HG03342 (cell line): ENCODE measurements around the gene LRRFIP1.

Experiments used
- ATAC-seq: cut with Tn5 transposase; IDR thresholded peaks from one replicate; pipeline ENCODE4 v1.9.1; 2021; ENCODE audit warnings: mild to moderate bottlenecking, moderate library complexity; ENCODE audit not compliant: unreplicated experiment

The LRRFIP1 gene

GRCh38 chr2:237638176-237638575 is 10.8 kb downstream of the LRRFIP1 start:
- ATAC-seq, result no peak

DNA sequence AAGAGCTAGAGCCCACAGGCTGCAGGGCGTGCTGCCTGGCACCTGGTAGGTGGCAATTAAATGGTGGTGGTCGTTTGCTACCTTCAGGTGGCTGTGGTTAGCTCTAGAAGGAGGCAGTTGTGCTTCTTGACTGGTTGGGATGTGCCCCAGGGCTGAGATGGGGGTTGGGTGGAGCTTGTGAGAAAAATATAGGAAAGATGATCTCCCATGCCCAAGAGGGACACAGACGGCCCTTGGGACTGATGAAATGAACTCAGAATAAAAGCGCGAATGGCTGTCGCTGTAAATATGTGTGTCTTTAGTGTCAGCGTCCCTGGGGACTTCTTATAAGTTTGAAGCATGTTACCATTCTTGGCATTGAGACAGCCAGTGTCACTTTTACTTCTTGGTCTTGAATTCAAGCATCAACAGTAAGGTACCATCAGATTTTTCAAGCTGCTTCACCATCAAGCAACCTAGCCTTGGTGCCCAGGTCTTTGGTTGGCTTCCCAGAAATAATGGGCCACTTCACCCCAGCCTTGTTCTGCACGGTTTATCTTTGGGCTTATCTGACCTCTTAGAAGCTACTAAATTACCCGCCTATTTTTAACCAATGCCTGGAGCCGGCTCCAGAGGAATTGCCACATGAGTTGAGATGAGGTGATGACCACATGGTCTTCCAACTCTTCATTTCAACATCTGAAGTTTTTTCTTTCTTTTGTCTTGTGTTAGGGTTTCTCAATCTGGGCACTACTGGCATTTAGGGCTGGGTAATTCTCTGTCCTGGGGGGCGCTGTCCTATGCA is 11.9 kb downstream of the LRRFIP1 start:
- no peak for ATAC-seq

DNA sequence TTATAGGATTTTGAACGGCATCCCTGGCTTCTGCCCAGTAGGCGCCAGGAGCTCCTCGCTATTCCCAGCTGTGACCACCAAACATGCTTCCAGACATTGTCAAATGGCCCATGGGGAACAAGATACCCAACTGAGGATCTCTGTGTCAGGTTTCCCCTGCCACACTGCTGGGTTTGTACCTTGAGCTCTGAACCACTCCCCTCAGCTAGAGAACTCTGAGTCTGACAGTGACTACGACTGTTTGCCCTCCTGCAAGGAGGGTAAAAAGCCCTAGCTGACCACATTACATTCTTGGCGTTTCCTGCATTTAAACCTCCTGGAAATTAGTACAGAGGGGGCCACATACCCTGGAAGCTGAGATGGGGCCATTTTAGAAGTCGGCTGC is 12.4 kb downstream of the LRRFIP1 start:
- no peak for ATAC-seq

DNA sequence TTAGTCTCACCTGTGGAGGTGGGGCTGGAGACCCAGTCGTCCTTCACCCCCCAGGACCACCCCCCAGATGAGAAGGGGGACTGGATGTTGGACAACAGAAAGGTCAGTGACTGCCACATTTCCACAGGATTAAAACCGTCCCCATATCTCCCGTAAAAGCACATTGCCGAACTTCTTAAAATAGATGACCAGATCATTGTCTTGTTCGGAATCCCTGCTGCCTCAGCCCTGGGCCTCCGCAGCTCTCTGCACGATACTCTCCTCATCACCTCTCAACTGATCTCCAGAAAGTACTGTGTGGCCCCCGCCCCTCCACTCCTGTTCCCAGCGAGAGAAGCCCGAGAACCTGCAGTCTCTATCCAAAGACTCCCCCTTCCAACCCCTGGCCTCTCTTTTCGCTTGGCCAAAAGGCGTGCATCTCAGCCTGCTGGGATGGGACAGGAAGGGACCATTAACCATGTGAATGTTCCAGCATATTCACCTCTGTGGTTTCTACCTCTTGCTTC is 13.2 kb downstream of the LRRFIP1 start:
- ATAC-seq, result no peak

GRCh38 chr2:237642038-237642734 is 14.8 kb downstream of the LRRFIP1 start:
- ATAC-seq, result no peak

DNA sequence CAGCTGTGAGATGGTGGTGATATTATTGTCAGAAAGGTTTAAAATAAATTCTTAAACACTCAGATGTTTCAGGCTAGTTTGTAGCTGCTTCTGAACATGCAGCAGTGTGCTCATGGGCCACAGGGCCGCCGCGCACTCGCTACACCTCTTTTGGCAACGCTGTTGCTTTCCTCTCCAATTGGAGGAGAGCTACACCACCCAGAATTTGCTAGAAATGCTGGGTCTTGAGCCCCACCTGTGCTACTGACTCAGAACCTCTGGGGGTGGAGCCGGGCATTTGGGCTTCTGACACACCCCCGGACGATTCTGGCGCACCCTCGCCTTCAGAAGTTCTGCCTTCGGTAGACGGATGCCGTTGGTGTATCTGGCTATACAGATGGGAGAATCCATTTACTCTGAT is 15.7 kb downstream of the LRRFIP1 start:
- no peak for ATAC-seq

DNA sequence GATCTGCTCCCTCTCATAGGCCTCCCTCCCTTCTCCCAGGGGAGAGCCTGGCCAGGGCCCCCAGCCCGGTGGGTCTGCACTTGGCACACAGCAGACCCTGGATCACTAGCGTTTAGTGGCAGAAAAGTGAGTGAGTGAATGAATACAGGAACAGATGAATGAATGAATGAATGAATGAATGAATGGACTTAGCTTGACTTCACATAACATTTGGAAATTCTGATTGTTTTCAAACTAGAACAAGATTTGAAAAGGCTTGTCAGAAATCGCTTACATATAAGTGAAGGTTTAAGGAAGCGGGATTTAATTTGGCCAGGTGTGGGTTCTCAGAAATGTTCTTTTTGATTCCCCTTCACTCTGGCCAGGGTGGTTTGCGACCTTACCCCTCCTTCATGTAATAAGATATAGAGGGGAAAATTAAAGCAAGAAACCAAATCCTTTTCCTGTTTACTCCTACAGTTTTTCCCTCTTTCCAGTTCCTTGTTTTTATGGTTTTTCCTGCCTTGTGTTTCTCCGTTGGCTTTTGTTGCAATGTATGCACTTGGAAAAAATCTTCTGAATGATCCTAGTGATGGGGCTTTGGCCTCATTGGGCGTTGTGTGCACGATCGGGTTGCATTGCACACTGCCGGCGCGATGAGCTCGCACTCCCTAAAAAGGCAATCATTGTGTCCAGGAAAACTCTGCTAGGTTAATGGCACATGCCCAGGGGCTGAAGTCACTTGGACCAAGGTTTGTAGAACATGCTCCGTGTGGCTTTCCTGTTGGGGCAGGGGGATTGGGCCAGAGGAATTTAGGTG is 16.4 kb downstream of the LRRFIP1 start:
- ATAC-seq, result no peak

- no peak for ATAC-seq
Observed at GRCh38 chr2:237644381-237644703, 17.0 kb downstream of the LRRFIP1 start.

DNA sequence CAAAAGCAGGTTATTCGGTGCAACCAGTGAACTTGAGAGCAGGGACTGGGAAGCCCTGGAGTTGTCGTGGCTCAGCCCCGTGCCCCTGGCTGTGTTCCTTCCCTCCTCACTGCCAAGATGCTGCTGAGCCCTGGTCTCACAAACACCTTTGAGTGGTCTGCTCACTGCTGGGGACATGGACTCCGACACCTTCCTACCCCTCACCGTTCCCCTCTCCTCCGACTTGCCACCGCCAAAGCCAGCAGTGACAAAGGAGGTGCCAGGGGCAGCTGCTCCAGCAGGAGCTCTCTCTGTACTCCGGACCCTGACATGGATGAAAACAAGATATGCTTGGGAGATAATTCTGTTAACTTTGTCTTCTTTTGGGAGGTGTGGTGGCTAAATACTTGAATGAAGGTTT is 17.9 kb downstream of the LRRFIP1 start:
- no peak for ATAC-seq

GRCh38 chr2:237647176-237648015 is 20.0 kb downstream of the LRRFIP1 start:
- ATAC-seq, result no peak

DNA sequence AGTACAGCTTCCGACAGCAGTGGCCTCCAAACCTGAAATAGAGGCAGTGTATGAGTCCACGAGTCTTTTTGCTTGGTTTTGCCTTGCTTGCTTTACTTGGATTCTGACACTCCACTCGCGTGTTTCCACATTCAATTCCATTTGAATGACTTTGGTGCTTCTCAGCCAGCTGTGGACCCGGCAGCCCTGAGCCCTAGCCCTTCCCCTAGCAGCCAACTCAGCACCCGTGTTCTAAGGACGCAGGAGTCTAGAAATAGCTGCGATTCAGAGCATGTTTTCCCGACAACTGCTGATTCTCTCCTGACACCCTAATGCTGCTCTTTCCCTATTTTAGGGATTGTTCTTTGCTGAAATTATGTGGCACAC is 20.6 kb downstream of the LRRFIP1 start:
- no peak for ATAC-seq

- no peak for ATAC-seq
Observed at GRCh38 chr2:237649541-237650454, 22.4 kb downstream of the LRRFIP1 start.

GRCh38 chr2:237650455-237650850 is 23.1 kb downstream of the LRRFIP1 start:
- ATAC-seq, result no peak

DNA sequence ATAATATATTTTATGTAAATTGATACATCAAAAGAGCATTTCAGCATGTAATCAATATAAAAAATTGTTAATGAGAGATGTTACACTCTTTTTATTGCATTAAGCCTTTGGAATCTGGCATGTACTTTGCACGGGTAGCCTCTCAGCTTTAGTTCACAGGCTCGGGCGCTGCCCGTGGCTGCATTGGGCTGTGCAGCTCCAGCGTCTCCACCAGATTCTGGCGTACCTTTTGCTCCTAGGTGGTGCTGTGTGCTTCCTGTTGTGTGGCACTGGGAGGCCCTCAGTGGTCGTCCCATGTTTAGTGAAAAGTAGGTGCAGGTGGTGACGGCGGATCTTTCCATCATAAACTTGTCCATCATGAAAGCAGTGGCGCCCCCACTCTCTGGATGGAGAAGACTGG is 24.4 kb downstream of the LRRFIP1 start:
- ATAC-seq, result no peak

GRCh38 chr2:237652181-237652580 is 24.8 kb downstream of the LRRFIP1 start:
- no peak for ATAC-seq

DNA sequence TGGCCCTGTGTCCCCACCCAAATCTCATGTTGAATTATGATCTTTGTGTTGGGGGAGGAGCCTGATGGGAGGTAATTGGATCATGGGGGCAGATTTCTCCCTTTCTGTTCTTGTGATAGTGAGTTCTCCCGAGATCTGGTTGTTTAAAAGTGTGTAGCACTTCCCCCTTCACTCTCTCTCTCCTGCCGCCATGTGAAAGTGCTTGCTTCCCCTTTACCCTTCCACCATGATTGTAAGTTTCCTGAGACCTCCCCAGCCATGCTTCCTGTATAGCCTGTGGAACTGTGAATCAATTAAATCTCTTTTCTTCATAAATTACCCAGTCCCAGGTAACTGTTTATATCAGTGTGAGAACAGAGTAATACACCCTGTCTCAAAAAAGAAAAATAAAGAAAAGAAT is 25.5 kb downstream of the LRRFIP1 start:
- no peak for ATAC-seq

GRCh38 chr2:237653776-237654558 is 26.6 kb downstream of the LRRFIP1 start:
- no peak for ATAC-seq

GRCh38 chr2:237657063-237657462 is 29.7 kb downstream of the LRRFIP1 start:
- ATAC-seq, result no peak

DNA sequence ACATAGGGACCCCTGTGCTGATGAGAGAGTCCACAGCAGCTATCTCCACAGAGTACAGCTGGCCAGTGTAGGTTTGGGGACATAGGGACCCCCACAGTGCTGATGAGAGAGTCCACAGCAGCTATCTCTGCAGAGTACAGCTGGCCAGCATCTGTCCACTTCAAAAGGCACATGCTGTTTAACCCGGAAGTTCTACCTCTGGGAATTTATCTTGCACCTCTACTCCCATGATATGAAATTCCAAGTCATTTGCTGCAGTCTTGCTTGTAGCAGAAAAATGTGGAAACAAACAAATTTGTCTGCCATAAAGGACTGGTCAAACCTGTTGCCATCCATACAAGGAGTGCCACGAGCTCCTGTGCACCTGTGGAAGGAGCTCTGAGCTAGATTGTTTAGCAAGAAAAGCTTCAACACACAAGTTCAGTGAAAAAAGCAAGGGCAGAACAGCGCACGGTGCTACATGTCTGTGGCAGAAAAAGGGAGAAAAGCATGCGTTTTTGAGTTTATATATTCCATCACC is 33.1 kb downstream of the LRRFIP1 start:
- no peak for ATAC-seq
